Body of pancreas (tissue), 4 donors: Measurements from ENCODE around the gene ARHGAP6. TPM values are rescaled to one million over a fixed set of nuclear protein-coding genes. Genes with fewer than 3 reads are reported as not detected.

Experiments used
- ATAC-seq: fragments of 150-250 bp; one replicate; pipeline ENCODE4 v1.9.1; 2016
- DNase-seq, 4 donors: peaks; one replicate each; pipeline ENCODE4 v3.0.0-alpha.2; 2019
- H3K27ac ChIP-seq, 4 donors: fragments of 200-600 bp; sonication (generic); 1 replicate in 3 of 4; 2 replicates in 1 of 4; pipeline versions ENCODE4 v1.5.1 to v1.6.1; 2016 to 2019; ENCODE audit warnings: mild to moderate bottlenecking in 1 of 4, mixed read lengths in 1 of 4, moderate library complexity in 1 of 4
- H3K27me3 ChIP-seq, 2 donors: fragments of 200-600 bp; sonication (generic); one replicate each; pipeline ENCODE4 v1.6.0; 2016; ENCODE audit warnings: mild to moderate bottlenecking in 1 of 2
- H3K36me3 ChIP-seq, 2 donors: fragments of 200-600 bp; sonication (generic); replicated peaks in 1 of 2; 2 replicates each; pipeline ENCODE4 v1.5.1; 2016; ENCODE audit warnings: low read depth in 2 of 2; ENCODE audit not compliant: insufficient read depth in 1 of 2
- H3K4me1 ChIP-seq: fragments of 200-600 bp; sonication (generic); one replicate; pipeline ENCODE4 v1.6.0; 2016
- H3K4me3 ChIP-seq, 2 donors: fragments of 200-600 bp; sonication (generic); 1 replicate in 1 of 2; 2 replicates in 1 of 2; pipeline ENCODE4 v1.5.1; 2016 to 2019
- H3K9me3 ChIP-seq, 3 donors: fragments of 200-600 bp; sonication (generic); 1 replicate in 2 of 3; 2 replicates in 1 of 3; pipeline ENCODE4 v1.5.1; 2016
- POLR2A ChIP-seq, 3 donors: fragments of 450-650 bp; IDR thresholded peaks; one replicate each; pipeline ENCODE4 v1.6.1; 2016; ENCODE audit warnings: antibody characterized with exemption in 3 of 3, mild to moderate bottlenecking in 2 of 3
- WGBS, 2 donors: methylation state at CpG; one replicate each; pipeline ENCODE4 v1.1.5; 2017; 5-methylcytosine and 5-hydroxymethylcytosine counted together
- intact Hi-C: fragments of 100-400 bp; cut with DNase I; formaldehyde crosslinking; loops from one replicate; pipeline ENCODE4 v1.15.1; 2023
- total RNA-seq, 2 donors: library from RNA; depleted of rRNA; stranded (reverse); fragments of >200 nt; gene quantifications; one replicate each; pipeline ENCODE4 v1.1.0, GENCODE V29; 2016
- TF ChIP-seq, protein P1 (sequence below), 7 experiments: fragments of 450-650 bp in 4 of 7; fragments of 200-600 bp in 3 of 7; sonication (generic) in 3 of 7; IDR thresholded peaks; one replicate each; pipeline ENCODE4 v1.5.1; 2016 to 2019; ENCODE audit warnings: antibody characterized with exemption in 7 of 7

Gene ARHGAP6
- total RNA-seq, 2 donors from 2014 or later, result 2.3 to 10.9 TPM

DNA sequence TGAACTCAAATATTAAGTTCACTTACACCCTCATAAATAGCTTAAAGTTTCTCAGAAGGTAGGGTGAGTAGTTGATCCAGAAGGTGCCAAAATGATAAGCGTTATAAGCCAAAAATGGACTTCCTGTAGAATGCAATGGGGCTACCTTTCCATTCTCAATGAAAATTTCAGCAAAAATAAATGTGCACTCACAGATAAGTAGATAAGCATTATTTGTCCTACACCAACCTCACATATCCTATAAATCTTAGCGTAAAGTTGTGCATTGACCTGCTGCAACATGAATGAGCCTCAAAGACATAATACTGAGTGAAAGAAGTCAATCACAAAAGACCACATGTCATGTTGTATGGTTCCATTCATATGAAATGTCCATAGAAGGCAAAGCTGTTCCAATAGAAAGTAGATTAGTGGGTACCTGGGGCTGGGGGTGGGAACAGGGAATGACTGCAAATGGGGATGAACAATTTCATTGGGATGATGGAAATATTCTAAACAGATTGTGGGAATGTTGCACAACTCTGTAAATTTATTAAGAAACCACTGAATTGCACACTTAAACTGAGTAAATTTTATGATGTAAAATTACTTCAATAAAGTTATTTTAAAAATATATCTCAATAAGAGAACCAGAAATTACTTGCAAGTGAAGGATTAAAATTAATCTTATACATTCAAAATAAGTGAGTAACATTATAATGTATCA lies 271.6 kb downstream of the ARHGAP6 start:
- TF ChIP-seq POLR2A (IDR thresholded peaks at IDR 0.05), result no peak
- TF ChIP-seq, protein P1, sequence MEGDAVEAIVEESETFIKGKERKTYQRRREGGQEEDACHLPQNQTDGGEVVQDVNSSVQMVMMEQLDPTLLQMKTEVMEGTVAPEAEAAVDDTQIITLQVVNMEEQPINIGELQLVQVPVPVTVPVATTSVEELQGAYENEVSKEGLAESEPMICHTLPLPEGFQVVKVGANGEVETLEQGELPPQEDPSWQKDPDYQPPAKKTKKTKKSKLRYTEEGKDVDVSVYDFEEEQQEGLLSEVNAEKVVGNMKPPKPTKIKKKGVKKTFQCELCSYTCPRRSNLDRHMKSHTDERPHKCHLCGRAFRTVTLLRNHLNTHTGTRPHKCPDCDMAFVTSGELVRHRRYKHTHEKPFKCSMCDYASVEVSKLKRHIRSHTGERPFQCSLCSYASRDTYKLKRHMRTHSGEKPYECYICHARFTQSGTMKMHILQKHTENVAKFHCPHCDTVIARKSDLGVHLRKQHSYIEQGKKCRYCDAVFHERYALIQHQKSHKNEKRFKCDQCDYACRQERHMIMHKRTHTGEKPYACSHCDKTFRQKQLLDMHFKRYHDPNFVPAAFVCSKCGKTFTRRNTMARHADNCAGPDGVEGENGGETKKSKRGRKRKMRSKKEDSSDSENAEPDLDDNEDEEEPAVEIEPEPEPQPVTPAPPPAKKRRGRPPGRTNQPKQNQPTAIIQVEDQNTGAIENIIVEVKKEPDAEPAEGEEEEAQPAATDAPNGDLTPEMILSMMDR (IDR thresholded peaks at IDR 0.05), result no peak
- no peaks in the 10 kb centered on the region for H3K36me3 ChIP-seq
- no peaks in the 10 kb centered on the region for H3K27me3 ChIP-seq
- ATAC-seq, result no peak
- DNase-seq, result no peak
- intact Hi-C loops, result no loop called here
- H3K9me3 ChIP-seq, result no peaks in the 10 kb centered on the region
- H3K4me1 ChIP-seq, result no peaks in the 10 kb centered on the region
- no peak overlapping the region for H3K4me3 ChIP-seq
- WGBS, 2 donors, result 92 to 96% methylated on average over 2 of the region's 2 CpGs
- no peak overlapping the region for H3K27ac ChIP-seq

DNA sequence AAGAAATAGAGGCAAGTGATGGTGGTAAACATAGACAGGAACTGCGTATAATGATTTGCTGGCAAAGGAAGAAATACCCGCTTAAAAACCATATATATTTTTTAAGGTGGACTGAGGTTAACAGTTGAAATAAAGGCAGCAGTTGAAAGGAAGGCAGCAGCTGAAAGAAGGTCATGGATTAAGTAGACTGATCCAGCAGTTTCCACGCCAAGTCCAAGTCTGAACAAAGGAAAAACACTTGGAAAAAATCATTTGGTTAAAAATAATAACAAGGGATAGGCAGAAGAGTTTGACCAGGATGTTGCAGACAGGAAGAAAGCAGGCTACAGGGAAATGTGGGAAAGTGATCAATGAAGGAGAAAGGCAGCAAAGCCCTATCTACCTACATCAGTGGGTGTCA lies 278.9 kb downstream of the ARHGAP6 start:
- no peak for TF ChIP-seq POLR2A (IDR thresholded peaks at IDR 0.05)
- TF ChIP-seq, protein P1 (IDR thresholded peaks at IDR 0.05), result no peak
- ATAC-seq (no peak), DNase-seq (no peak)
- Histone ChIP-seq H3K4me3 (no peak overlapping the region), H3K27ac (no peak overlapping the region), H3K36me3 (no peaks in the 10 kb centered on the region), H3K9me3 (no peaks in the 10 kb centered on the region), H3K4me1 (no peaks in the 10 kb centered on the region), H3K27me3 (no peaks in the 10 kb centered on the region)
- intact Hi-C loops, result no loop called here
- WGBS, 2 donors, result 73 to 77% methylated on average over 3 of the region's 3 CpGs

- intact Hi-C loops, result no loop called here
- peak in 1 of 4 donors; percentile 12 for DNase-seq
- no peaks in the 10 kb centered on the region for H3K27me3 ChIP-seq
- ATAC-seq, result peak; percentile 48
- H3K4me1 ChIP-seq, result no peaks in the 10 kb centered on the region
- no peak for TF ChIP-seq POLR2A (IDR thresholded peaks at IDR 0.05)
- TF ChIP-seq, protein P1 (IDR thresholded peaks at IDR 0.05), result no peak
- 41 to 48% methylated on average over 5 of the region's 5 CpGs for WGBS, 2 donors
- H3K36me3 ChIP-seq, result no peaks in the 10 kb centered on the region
- H3K9me3 ChIP-seq, result no peaks in the 10 kb centered on the region
- no peak overlapping the region for H3K27ac ChIP-seq
- H3K4me3 ChIP-seq, result no peak overlapping the region
Measured at GRCh38 chrX:11386001-11386523, 279.7 kb downstream of the ARHGAP6 start.

- WGBS, 2 donors, result 34 to 38% methylated on average over 4 of the region's 4 CpGs
- Histone ChIP-seq H3K9me3 (no peaks in the 10 kb centered on the region), H3K27ac (no peak overlapping the region), H3K4me3 (no peak overlapping the region), H3K36me3 (no peaks in the 10 kb centered on the region), H3K27me3 (no peaks in the 10 kb centered on the region), H3K4me1 (no peaks in the 10 kb centered on the region)
- DNase-seq, result no peak
- intact Hi-C loops, result no loop called here
- no peak for TF ChIP-seq POLR2A (IDR thresholded peaks at IDR 0.05)
- TF ChIP-seq, protein P1 (IDR thresholded peaks at IDR 0.05), result no peak
- no peak for ATAC-seq
Measured at GRCh38 chrX:11382930-11383329, 282.8 kb downstream of the ARHGAP6 start.

- TF ChIP-seq POLR2A (IDR thresholded peaks at IDR 0.05), result no peak
- TF ChIP-seq, protein P1 (IDR thresholded peaks at IDR 0.05), result peak in 6 of 7 experiments; percentile 13 to 58 (median 43)
- Histone ChIP-seq H3K9me3 (no peaks in the 10 kb centered on the region), H3K36me3 (no peaks in the 10 kb centered on the region), H3K27ac (no peak overlapping the region), H3K4me3 (no peak overlapping the region), H3K27me3 (no peaks in the 10 kb centered on the region), H3K4me1 (no peaks in the 10 kb centered on the region)
- WGBS, 2 donors, result 0 to 2% methylated on average over 6 of the region's 6 CpGs
- peak; percentile 62 for ATAC-seq
- peak; percentile 14 to 46 (median 40) for DNase-seq
- intact Hi-C loops, result no loop called here
Measured at GRCh38 chrX:11381464-11381863, 284.3 kb downstream of the ARHGAP6 start.
